Measurements from ENCODE around the gene MICAL2. TPM values are rescaled to one million over a fixed set of nuclear protein-coding genes. Genes with fewer than 3 reads are reported as not detected.

Gene MICAL2
- total RNA-seq, 1 donor from 2014 or later, result 0.27 TPM

- no peaks in the 10 kb centered on the region for H3K9me3 Mint-ChIP-seq
- intact Hi-C loops (cut with micrococcal nuclease), result no loop called here
- TF ChIP-seq, protein P1, sequence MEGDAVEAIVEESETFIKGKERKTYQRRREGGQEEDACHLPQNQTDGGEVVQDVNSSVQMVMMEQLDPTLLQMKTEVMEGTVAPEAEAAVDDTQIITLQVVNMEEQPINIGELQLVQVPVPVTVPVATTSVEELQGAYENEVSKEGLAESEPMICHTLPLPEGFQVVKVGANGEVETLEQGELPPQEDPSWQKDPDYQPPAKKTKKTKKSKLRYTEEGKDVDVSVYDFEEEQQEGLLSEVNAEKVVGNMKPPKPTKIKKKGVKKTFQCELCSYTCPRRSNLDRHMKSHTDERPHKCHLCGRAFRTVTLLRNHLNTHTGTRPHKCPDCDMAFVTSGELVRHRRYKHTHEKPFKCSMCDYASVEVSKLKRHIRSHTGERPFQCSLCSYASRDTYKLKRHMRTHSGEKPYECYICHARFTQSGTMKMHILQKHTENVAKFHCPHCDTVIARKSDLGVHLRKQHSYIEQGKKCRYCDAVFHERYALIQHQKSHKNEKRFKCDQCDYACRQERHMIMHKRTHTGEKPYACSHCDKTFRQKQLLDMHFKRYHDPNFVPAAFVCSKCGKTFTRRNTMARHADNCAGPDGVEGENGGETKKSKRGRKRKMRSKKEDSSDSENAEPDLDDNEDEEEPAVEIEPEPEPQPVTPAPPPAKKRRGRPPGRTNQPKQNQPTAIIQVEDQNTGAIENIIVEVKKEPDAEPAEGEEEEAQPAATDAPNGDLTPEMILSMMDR (IDR thresholded peaks at IDR 0.05), result no peak
- no peak overlapping the region for H3K27ac Mint-ChIP-seq
- H3K36me3 Mint-ChIP-seq (ENCODE audit: low read depth), result no peaks in the 10 kb centered on the region
- H3K4me1 Mint-ChIP-seq, result peaks cover 14% of the 10 kb centered on the region
- DNase-seq (no peak), ATAC-seq (ENCODE audit: low read depth) (no peak)
- no peak overlapping the region for H3K4me3 Mint-ChIP-seq
- ChIA-PET CTCF (no interaction called here), POLR2A (no interaction called here)
- H3K27me3 Mint-ChIP-seq, result peaks cover 18% of the 10 kb centered on the region
Measured at GRCh38 chr11:12100841-12101242, 9.5 kb upstream of the MICAL2 start.

GRCh38 chr11:12101318-12101717, 9.1 kb upstream of the MICAL2 start:
- H3K4me3 Mint-ChIP-seq, result no peak overlapping the region
- peaks cover 19% of the 10 kb centered on the region for H3K27me3 Mint-ChIP-seq
- TF ChIP-seq, protein P1 (IDR thresholded peaks at IDR 0.05), result no peak
- H3K27ac Mint-ChIP-seq, result no peak overlapping the region
- DNase-seq, result no peak
- H3K4me1 Mint-ChIP-seq, result peaks cover 14% of the 10 kb centered on the region
- ChIA-PET CTCF (no interaction called here), POLR2A (no interaction called here)
- H3K9me3 Mint-ChIP-seq, result no peaks in the 10 kb centered on the region
- ATAC-seq (ENCODE audit: low read depth), result no peak
- intact Hi-C loops (cut with micrococcal nuclease), result no loop called here
- no peaks in the 10 kb centered on the region for H3K36me3 Mint-ChIP-seq (ENCODE audit: low read depth)

DNA sequence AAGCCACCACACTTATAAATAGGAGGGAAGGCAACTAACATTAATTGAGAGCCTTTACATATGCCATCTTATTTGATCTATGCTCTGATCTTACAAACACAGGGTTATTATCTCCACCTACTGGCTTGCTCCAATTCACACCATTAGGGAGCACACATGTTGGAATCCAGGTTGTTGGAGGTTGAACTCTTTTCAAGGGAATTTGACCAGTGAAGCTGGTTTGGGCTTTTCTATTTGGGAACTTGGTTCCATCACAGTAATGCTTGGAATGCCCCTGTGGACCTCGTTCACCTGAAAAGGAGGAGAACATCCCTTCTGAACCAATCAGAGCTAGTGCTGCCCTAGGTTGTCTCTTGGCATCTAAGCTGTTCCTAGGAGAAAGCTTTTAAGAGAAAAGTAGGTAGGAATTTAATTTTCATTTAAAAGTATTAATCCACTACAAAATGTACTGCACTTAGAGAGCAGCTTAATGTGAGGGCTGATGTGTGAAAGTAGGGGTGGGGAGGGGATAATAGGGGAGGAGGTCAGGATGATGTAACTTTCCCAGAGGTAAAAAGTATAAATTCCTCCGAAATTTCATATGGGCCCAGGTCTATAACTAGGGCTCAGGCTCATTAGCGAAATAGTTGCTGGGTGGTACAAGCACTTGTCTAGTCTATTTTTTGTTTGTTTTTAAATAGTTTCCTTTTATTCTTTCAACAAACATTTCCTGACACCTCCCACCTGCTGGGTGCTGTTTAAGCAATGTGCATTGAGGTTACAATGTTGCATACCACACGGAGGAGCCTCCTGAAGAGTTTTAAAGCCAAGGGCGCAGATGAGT, 7.6 kb upstream of the MICAL2 start:
- Mint-ChIP-seq H3K4me3 (no peak overlapping the region), H3K4me1 (peaks cover 14% of the 10 kb centered on the region), H3K9me3 (no peaks in the 10 kb centered on the region), H3K36me3 (ENCODE audit: low read depth) (no peaks in the 10 kb centered on the region), H3K27ac (no peak overlapping the region), H3K27me3 (peaks cover 19% of the 10 kb centered on the region)
- intact Hi-C loops (cut with micrococcal nuclease), result no loop called here
- TF ChIP-seq, protein P1 (IDR thresholded peaks at IDR 0.05), result no peak
- ATAC-seq (ENCODE audit: low read depth) (no peak), DNase-seq (no peak)
- ChIA-PET POLR2A (no interaction called here), CTCF (no interaction called here)

DNA sequence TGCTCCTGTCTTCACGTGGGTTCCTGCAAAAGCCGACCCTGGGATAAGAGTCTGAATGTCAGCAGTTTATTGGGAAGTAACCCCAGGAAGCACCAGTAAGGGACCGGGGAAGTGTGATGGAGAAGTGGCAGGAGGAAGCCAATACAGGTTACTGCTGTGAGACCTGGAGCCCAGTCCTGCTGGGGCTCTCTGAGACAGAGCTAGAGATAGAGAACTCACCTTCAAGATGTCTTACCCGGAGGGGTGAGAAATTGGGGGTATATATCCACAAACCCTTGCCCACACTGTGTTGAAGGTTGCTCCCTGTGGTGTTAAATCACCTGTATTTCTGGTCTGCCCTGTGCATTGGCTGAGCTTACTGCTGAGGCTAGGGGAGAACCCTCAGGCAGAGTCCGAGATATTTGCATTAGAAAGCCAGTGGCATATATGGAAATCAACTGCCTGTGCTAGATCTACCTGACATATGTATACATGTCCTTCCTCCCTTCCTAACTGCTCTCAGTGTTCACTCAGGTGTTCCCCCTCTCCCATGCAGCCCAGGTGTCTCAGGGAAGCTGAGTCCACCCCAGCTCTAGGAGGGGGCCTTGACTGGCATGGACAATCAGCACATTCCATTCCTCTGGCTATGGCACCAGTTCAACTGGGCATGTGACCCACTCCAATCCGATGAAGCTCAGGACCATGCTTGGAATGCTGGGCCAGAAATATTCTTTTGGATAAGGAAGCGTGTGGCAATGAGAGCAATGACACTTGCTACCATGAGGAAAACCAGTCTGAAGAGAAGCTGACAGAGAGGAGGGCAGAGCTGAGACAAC, 6.8 kb upstream of the MICAL2 start:
- Mint-ChIP-seq H3K9me3 (no peaks in the 10 kb centered on the region), H3K27ac (no peak overlapping the region), H3K36me3 (ENCODE audit: low read depth) (no peaks in the 10 kb centered on the region), H3K27me3 (peaks cover 18% of the 10 kb centered on the region), H3K4me1 (peaks cover 10% of the 10 kb centered on the region), H3K4me3 (no peak overlapping the region)
- TF ChIP-seq, protein P1 (IDR thresholded peaks at IDR 0.05), result no peak
- DNase-seq (no peak), ATAC-seq (ENCODE audit: low read depth) (no peak)
- intact Hi-C loops (cut with micrococcal nuclease), result no loop called here
- POLR2A ChIA-PET, result no interaction called here
- CTCF ChIA-PET, result no interaction called here

DNA sequence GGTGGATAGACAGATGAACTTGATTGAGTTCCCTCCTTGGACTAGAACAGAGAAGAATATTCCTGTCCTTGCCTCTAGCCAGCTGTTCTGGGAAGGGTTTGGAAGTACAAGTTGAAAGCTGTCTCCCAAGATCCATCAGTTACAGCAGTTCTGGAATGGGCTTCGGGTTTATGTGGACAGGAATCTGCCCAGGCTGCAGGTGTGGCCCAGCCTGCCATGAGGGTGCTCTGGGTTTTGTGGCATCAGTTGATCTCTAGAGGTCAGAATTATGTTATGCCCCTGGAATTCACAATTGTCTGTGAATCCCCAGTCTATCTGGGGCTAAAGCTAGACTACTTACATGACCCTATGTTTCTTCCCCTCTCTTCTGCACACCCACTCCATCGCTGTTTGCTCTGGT, 4.9 kb upstream of the MICAL2 start:
- Mint-ChIP-seq H3K27me3 (peaks cover 21% of the 10 kb centered on the region), H3K9me3 (no peaks in the 10 kb centered on the region), H3K4me1 (peaks cover 5% of the 10 kb centered on the region), H3K27ac (no peak overlapping the region), H3K36me3 (ENCODE audit: low read depth) (no peaks in the 10 kb centered on the region), H3K4me3 (no peak overlapping the region)
- ChIA-PET CTCF (no interaction called here), POLR2A (no interaction called here)
- intact Hi-C loops (cut with micrococcal nuclease), result no loop called here
- no peak for DNase-seq
- no peak for ATAC-seq (ENCODE audit: low read depth)
- TF ChIP-seq, protein P1 (IDR thresholded peaks at IDR 0.05), result no peak

All from activated B cell treated with CpG ODN at 0.5 μM for 24 hours (primary cell).